GM13977 (cell line): Measurements from ENCODE around the gene INPP4A.
A peak's percentile ranks its signal among the peaks of the same experiment; 100 is the strongest.

Experiments
- DNase-seq: peaks from one replicate; pipeline ENCODE4 v3.0.0; 2012; ENCODE audit warnings: low spot score
- in situ Hi-C: fragments of 300-500 bp; cut with MboI; formaldehyde crosslinking; loops from one replicate; pipeline ENCODE4 v1.12.0; 2022; ENCODE audit warnings: low sequenced_read_pairs, low pct_unique_long_range_greater_than_20kb, mixed read lengths, inconsistent platforms; ENCODE audit not compliant: unreplicated experiment
- TF ChIP-seq, protein P1 (sequence below): IDR thresholded peaks from 2 replicates; pipeline ENCODE4 v1.5.1; 2012; ENCODE audit warnings: mild to moderate bottlenecking, control low read depth; ENCODE audit not compliant: insufficient read depth; ENCODE audit errors: extremely low read depth, missing control alignments

Gene INPP4A

DNA sequence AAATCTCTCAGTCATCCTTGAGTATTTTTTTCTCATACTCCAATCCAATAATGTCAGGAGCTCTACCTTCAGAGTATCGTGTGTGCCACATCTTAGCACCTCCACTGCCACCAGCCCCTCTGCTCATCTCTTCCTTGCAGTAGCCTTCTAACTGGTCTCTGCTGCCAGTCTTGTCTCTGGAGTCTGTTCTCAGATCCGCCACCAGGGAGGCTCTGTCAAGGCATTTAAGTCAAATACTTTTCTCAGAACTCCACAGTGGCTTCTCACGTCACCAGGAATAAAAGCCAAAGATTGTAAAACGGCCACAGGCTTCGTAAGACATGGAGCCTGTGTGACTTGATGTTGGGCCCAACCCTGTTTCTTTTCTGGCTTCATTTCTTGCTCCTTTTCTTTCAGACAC, 170.8 kb downstream of the INPP4A start:
- TF ChIP-seq, protein P1, sequence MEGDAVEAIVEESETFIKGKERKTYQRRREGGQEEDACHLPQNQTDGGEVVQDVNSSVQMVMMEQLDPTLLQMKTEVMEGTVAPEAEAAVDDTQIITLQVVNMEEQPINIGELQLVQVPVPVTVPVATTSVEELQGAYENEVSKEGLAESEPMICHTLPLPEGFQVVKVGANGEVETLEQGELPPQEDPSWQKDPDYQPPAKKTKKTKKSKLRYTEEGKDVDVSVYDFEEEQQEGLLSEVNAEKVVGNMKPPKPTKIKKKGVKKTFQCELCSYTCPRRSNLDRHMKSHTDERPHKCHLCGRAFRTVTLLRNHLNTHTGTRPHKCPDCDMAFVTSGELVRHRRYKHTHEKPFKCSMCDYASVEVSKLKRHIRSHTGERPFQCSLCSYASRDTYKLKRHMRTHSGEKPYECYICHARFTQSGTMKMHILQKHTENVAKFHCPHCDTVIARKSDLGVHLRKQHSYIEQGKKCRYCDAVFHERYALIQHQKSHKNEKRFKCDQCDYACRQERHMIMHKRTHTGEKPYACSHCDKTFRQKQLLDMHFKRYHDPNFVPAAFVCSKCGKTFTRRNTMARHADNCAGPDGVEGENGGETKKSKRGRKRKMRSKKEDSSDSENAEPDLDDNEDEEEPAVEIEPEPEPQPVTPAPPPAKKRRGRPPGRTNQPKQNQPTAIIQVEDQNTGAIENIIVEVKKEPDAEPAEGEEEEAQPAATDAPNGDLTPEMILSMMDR, result no peak
- no peak for DNase-seq
- in situ Hi-C loops, result no loop called here

DNA sequence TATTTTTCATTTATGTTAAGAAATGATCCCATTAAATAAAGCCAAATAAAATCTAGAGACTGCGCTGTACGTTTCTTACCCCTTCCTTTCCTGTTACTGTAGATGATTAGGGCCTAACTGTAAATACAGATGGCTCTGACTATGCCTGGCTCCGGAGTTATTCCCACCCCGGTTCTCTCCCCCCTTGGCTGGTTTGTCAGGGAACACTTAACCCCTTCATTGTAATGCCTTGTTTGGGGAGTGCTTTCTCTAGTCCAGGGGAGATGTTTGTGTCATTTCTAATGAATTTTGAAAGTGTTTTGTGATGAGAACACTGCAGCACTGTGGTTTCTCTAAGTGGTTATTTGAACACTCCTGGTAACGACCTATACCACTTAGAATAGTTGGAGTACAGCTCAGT, 172.5 kb downstream of the INPP4A start:
- in situ Hi-C loops, result no loop called here
- TF ChIP-seq, protein P1, result no peak
- DNase-seq, result no peak

DNA sequence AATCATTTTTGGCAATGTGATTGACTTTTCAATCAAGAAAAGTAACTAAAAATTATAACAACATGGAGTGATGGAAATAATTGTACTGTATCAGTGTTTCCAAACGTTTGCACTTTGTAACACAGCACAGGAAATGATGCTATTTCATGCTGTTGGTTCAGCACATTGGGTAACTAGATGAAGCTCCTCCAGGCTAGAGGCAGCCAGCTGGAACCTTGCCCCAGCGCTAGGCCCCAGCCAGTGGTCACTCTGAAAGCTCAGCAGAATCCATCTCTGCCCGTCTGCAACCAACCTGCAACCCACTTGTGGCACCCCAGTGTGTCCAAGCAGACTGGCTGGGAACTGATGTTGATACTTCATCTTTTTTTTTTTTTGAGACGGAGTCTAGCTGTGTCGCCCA, 179.0 kb downstream of the INPP4A start:
- in situ Hi-C loops, result no loop called here
- DNase-seq, result no peak
- TF ChIP-seq, protein P1, result no peak

DNA sequence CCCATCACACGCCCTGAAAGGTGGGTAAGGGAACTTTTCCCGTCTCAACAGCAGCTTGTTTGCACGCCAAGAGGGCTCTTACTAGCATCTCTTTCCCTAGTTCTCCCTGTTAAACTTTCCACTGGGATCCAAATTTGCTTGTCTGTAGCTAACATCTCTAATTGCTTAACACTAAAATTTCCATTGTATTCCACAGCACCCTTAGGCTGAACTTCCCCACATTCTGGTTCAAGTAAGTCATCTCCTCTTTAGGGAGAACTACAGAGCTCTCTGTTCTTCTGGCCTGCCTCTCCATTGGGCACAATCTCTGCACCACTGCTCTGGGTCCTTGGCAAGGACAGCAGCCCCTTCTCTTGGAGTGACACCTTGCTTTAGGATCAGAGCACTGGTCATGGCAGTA, 187.7 kb downstream of the INPP4A start:
- DNase-seq, result no peak
- TF ChIP-seq, protein P1, result no peak
- in situ Hi-C loops, result loop anchor here (25.0 kb wide), 1 partner anchor 430 kb away; no protein-coding TSS in a partner anchor

DNA sequence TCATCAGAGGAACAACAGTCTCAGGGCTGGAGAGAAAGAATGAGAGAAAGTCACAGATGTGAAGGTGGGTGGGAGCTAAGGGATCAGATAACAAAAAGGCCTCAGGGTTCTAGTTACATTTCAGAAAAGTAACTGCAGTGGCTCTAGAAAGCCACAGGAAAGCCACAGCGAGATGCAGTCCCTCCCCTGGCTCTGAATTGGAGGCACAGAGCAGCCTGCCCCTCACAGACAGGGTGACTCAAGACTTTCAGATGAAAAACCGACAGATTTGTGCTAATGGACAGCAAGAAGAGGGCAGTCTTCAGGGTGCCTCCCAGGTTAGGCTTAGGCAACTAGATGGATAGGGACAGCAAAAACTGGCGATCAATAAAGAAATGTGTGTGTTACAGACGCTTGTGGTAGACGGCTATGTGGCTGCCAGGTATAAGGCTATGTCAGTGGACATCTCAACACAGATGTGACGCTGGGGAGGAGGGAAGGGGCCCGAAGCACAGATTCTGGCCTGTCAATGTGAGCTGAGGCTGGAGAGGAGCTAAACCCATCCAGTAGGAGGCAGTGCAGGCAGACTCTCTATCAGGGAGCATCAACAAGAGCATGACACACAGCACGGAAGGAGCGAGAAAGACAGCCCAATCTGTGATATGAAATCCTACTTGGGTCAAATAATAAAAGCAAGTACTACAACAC, 189.9 kb downstream of the INPP4A start:
- DNase-seq, result no peak
- in situ Hi-C loops, result loop anchor here (25.0 kb wide), 1 partner anchor 428 kb away; no protein-coding TSS in a partner anchor
- TF ChIP-seq, protein P1, result peak; percentile 49

DNA sequence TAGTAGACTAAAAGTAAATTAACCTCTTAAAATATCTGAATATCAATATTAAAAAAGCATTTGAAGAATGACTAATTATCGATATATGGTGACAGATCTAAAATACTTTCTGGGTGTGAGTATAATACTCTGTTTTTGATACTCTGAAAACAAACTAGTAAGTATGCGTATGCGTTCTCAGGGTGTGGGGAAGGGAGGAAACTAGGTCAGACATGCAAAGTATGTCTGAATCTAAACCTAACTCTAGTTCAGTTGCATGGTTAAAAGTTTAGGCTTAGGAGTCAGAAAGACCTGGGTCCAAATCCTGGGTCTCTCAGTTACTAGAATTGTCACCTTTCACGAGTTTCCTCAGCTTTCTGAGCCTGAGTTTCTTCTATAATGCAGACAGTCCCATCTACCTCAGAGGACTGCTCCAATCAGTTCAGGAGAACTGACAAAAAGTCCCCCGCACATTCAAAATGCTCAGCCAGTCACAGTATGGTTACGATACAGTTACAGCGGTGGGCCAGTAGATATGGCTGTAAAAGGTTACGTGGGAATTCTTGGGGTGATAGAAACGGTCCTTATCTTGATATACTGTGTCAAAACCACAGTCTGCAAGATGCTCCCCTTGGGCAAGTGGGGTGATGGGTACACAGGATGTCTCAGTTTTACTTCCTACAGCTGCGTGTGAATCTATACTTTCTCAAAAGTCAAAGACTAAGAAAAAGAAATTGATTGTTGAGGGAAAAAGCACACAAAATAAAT, 192.9 kb downstream of the INPP4A start:
- TF ChIP-seq, protein P1, result no peak
- peak; percentile 40 for DNase-seq
- in situ Hi-C loops, result loop anchor here (25.0 kb wide), 1 partner anchor 425 kb away; no protein-coding TSS in a partner anchor
